NCI-H460 (cell line): ENCODE measurements around the gene CLCNKA. TPM values are rescaled to one million over a fixed set of nuclear protein-coding genes. Genes with fewer than 3 reads are reported as not detected.
"Not testable (repeated sequence)": the region's sequence is repeated elsewhere in the genome, so short reads cannot be mapped to it uniquely, and the experiment has no call there.

Experiments
- DNase-seq: peaks from one replicate; pipeline ENCODE4 v3.0.0-alpha.2; 2016; ENCODE audit warnings: low read depth; ENCODE audit errors: extremely low read depth
- total RNA-seq: library from RNA; depleted of rRNA; stranded (reverse); fragments of >200 nt; shearing (Covaris generic); gene quantifications from 2 replicates; pipeline ENCODE4 v1.2.3, GENCODE V29; 2014

CLCNKA gene
- total RNA-seq, 1 experiment from 2014 or later, result not detected

- not testable (repeated sequence) for DNase-seq
These were observed 35.6 kb downstream of the CLCNKA start for GRCh38 chr1:16057314-16057915.

- not testable (repeated sequence) for DNase-seq
These were observed 36.7 kb downstream of the CLCNKA start for GRCh38 chr1:16058394-16059120.

- DNase-seq, result no peak
These were observed 39.4 kb downstream of the CLCNKA start for GRCh38 chr1:16061266-16061665.

GRCh38 chr1:16061989-16062686, 40.3 kb downstream of the CLCNKA start:
- DNase-seq, result not testable (repeated sequence)

- DNase-seq, result not testable (repeated sequence)
These were observed 40.8 kb downstream of the CLCNKA start for GRCh38 chr1:16062687-16063075.

- DNase-seq, result no peak
These were observed 41.5 kb downstream of the CLCNKA start for GRCh38 chr1:16063226-16063829.

- no peak for DNase-seq
These were observed 42.1 kb downstream of the CLCNKA start for GRCh38 chr1:16063921-16064320.

GRCh38 chr1:16064536-16065268, 42.9 kb downstream of the CLCNKA start:
- no peak for DNase-seq

GRCh38 chr1:16065269-16065576, 43.4 kb downstream of the CLCNKA start:
- no peak for DNase-seq

GRCh38 chr1:16066245-16066644, 44.4 kb downstream of the CLCNKA start:
- no peak for DNase-seq

- DNase-seq, result no peak
These were observed 45.4 kb downstream of the CLCNKA start for GRCh38 chr1:16067127-16067768.

- no peak for DNase-seq
These were observed 46.1 kb downstream of the CLCNKA start for GRCh38 chr1:16067933-16068332.

- DNase-seq, result no peak
These were observed 46.8 kb downstream of the CLCNKA start for GRCh38 chr1:16068356-16069270.

- DNase-seq, result no peak
These were observed 49.0 kb downstream of the CLCNKA start for GRCh38 chr1:16070640-16071355.

GRCh38 chr1:16071614-16072013, 49.8 kb downstream of the CLCNKA start:
- DNase-seq, result no peak

- no peak for DNase-seq
These were observed 50.3 kb downstream of the CLCNKA start for GRCh38 chr1:16072095-16072494.

- no peak for DNase-seq
These were observed 51.0 kb downstream of the CLCNKA start for GRCh38 chr1:16072616-16073484.
